Stimulated activated CD4-positive, alpha-beta T cell treated with anti-CD3 and anti-CD28 coated beads, Interleukin-1b, Interleukin-23, amount 100 ng/mL, for 4 hours (primary cell): ENCODE measurements around the gene IL24.
A peak's percentile ranks its signal among the peaks of the same experiment; 100 is the strongest.
"Not testable (repeated sequence)": the region's sequence is repeated elsewhere in the genome, so short reads cannot be mapped to it uniquely, and the experiment has no call there.

Experiments used
- DNase-seq, 2 donors: peaks; one replicate each; pipeline ENCODE4 v3.0.0-alpha.2; 2020; ENCODE audit warnings: low read depth in 2 of 2

Gene IL24

GRCh38 chr1:206897175-206897574 lies at the start of gene IL24:
Gene IL24, plus strand, starts transcription at chr1:206897443. Its CDS starts 390 bp downstream, at chr1:206897833.
- no peak for DNase-seq

- DNase-seq = no peak
Observed at GRCh38 chr1:206847946-206848345, 49.3 kb upstream of the IL24 start.

- DNase-seq = no peak
Observed at GRCh38 chr1:206850401-206850800, 46.8 kb upstream of the IL24 start.

- no peak for DNase-seq
Observed at GRCh38 chr1:206851341-206852010, 45.8 kb upstream of the IL24 start.

- not testable (repeated sequence) for DNase-seq
Observed at GRCh38 chr1:206852662-206853061, 44.6 kb upstream of the IL24 start.

GRCh38 chr1:206853696-206854095 lies 43.5 kb upstream of the IL24 start:
- not testable (repeated sequence) for DNase-seq

GRCh38 chr1:206854401-206855129 lies 42.7 kb upstream of the IL24 start:
- no peak for DNase-seq

- DNase-seq = no peak
Observed at GRCh38 chr1:206855859-206856258, 41.4 kb upstream of the IL24 start.

- DNase-seq = no peak
Observed at GRCh38 chr1:206856674-206857464, 40.4 kb upstream of the IL24 start.

GRCh38 chr1:206859082-206859521 lies 38.1 kb upstream of the IL24 start:
- no peak for DNase-seq

GRCh38 chr1:206860165-206860564 lies 37.1 kb upstream of the IL24 start:
- DNase-seq = no peak

- no peak for DNase-seq
Observed at GRCh38 chr1:206863266-206863665, 34.0 kb upstream of the IL24 start.

GRCh38 chr1:206864939-206865671 lies 32.1 kb upstream of the IL24 start, which contains the start of gene IL20:
Gene IL20, plus strand, starts transcription at chr1:206865623. Its CDS starts 230 bp downstream, at chr1:206865853.
- DNase-seq = peak; percentile 84 to 87

GRCh38 chr1:206866062-206866461 lies 31.2 kb upstream of the IL24 start:
- DNase-seq = no peak

- DNase-seq = no peak
Observed at GRCh38 chr1:206867239-206867638, 30.0 kb upstream of the IL24 start.

GRCh38 chr1:206867716-206868115 lies 29.5 kb upstream of the IL24 start:
- no peak for DNase-seq

GRCh38 chr1:206868264-206868663 lies 29.0 kb upstream of the IL24 start:
- DNase-seq = no peak

- DNase-seq = no peak
Observed at GRCh38 chr1:206872139-206872538, 25.1 kb upstream of the IL24 start.

- DNase-seq = no peak
Observed at GRCh38 chr1:206873603-206874188, 23.5 kb upstream of the IL24 start.

- DNase-seq = no peak
Observed at GRCh38 chr1:206875752-206876377, 21.4 kb upstream of the IL24 start.

- DNase-seq = no peak
Observed at GRCh38 chr1:206878456-206878855, 18.8 kb upstream of the IL24 start.
